GM20431 (cell line): ENCODE data around the gene XPNPEP2.

Source experiments
- in situ Hi-C: fragments of 300-500 bp; cut with MseI, MboI; formaldehyde crosslinking; loops from one replicate; pipeline ENCODE4 v1.15.0; 2020; ENCODE audit warnings: low sequenced_read_pairs; ENCODE audit not compliant: unreplicated experiment

XPNPEP2 gene

DNA sequence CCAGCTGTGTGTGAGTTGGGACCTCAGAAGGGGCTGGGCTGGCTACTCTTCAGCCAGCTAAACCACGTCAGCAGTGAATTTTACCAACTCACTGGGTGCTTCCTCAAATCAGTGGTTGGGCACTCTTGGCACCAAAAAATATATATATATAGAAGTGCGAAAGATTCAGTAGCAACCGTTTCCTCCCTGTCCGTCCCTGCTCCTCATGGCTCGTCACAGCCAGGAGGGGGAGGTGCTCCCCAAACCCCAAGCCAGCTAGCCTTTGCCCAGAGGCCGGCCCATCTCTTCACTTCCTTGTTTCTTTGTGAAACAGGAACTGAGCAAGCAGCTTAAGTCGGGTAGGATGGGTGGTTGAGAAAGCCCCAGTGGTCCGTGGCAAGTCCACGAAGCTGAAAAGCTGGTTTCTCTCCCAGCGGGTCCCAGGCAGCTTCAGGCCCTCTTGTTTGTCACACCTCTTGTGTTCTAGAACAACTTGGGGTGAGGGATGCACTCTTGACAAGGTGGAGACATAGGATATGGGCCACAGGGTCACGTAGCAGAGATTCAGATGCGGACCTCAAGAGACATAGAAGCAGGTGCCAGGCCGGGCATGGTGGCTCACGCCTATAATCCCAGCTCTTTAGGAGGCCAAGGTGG is 34.1 kb downstream of the XPNPEP2 start:
- in situ Hi-C loops, result no loop called here

DNA sequence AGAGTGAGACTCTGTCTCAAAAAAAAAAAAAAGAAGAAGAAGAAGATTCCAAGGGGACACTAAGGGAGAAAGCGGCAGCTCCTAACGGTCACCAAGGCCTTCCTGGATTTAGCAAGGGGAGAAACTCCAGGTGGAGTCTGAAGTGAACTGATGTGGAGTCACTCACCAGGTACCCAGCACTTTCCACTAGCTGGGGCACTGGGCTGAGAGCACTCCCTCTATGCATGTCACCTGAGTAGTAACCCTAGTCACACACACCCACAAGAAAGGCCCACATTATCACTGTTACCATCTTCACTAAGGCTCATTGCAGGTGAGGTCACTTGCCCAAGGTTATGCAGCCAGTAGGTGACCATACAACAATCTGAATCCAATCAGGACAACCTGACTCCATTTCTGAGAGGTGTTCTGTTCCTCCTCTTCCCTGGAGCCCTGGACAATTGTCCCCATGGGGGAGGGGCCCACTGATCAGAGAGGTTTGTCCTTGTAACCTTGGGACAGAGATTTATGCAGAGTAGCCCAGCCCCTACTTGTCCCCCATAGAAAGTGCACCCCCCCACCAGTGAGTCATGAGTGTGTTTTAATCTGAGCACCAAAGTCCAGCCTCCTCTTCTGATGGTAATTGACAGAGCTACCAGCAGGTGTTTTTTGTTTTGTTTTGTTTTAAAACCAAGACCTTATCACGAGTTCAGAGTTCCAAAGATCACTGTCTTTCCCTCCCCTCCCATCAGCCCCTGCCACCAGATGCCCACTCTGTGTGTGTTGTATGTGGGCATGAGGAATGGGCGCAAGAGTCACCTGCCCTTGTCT is 35.1 kb downstream of the XPNPEP2 start:
- in situ Hi-C loops, result no loop called here

DNA sequence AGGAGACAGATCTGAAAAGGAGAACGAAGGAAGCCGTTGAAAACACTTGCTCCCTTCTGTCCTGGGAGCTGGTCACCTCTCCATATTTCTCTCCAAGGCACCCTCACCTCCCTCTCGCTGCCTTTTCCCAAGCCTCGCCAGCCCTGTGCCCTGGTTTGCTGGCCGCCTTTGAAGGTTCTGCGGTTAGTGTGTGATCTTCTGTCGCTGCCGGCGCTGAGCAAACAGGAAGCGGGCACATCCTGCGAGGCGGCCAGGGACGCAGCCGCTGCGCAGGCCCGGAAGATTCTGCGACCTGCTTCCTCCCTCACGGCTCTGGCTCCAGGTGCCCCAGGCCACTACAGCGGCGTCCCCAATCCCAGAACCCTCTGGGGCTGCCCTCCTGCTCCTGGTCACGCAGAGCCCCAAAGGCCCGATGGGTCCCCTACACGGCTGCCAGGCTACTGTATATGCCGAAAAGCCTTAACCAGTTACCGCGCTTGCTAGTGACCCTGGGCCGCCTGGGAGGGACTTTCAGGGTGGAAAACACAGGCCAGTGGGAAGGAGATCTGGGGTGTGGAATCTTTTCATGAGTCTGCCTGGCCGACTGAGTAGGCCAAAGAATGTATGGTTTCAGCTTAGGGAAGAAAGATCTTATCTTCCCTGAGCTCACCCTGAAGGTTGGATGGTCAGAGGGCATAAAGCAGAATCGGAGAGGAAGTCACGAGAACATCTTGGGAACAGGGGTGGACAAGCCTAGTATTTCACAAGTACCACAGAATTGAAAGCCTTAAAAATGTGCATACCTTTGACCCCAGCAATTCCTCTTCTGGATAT is 38.6 kb downstream of the XPNPEP2 start:
- in situ Hi-C loops, result no loop called here

DNA sequence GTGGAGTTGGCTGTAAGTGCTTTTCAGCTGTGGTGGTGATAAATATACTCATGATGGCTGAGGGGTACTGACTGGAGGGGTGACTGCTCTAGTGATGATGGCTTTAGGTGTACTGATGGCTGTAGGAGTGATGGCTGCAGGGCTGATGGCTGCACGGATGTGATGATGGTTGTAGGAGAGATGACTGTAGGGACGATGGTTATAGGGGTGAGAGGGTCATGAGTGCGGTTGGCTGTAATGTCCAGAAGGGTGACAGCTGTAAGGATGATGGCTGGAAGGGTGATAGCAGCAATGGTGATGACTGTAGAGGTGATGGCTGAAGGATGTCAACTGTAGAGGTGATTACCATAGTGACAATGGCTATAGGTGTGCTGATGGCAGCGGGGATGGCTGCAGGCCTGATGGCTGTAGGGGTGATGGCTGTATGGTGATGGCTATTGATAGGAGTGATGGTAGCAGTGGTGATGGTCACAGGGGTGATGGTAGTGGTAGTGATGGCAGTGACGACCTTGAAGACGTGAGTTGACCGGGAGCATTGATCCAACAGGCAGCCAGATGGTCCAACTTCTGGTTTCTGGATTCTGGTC is 40.4 kb downstream of the XPNPEP2 start:
- in situ Hi-C loops, result no loop called here

DNA sequence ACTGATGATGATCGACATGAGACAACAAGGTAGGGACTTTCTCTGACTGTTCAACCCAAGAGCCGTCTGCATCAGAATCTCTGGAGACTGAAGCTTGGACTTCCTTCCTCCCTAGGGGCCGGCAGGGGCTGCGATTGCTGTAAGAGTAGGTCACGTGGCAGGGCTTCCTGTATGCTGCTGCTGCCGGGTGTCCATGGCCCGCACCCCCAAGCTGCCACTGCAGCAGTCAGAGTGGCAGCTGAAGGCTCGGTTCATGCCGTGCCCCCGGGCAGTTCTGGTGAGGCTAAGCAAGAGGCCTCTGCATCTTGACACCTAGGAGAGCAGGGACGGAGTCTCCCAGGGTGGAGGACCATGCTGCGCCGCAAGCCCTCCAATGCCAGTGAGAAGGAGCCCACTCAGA is 41.0 kb downstream of the XPNPEP2 start, which contains the start of gene SASH3:
Gene SASH3 (plus strand): TSS at position 203 of the 400 bp plus-strand sequence. CDS start 149 bp downstream, at position 352.
- in situ Hi-C loops, result no loop called here

DNA sequence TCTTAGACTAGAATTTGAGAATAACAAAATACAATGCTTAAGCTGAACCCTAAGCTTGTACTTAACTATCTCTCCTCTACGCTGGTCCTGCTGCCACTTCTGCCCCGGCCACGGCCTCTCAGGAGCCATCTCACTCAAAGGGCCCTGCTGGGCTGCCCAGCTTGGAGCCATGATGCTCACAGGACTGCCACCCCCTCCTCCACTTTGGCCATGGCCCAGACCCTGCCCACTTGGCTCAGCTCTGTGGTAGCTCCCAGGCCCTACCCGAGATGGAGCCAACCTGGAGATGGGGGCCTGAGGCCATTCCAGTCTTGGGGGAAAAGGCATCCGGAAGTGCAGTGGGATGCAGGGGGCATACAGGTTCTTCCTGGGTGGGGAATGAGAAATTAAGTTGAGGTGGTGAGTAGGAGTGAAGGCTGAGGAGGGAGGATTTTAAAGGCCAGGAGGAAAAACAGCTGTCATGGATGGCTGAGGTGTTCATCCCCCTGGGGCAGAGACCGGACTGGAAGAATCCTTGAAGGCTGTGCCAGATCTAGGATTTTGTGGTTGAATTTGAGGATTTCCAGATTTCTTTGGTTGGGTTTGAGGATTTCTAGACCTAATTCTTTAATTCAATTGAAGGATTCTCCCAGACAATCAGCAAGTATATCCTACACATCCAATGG is 41.8 kb downstream of the XPNPEP2 start:
- in situ Hi-C loops, result no loop called here

DNA sequence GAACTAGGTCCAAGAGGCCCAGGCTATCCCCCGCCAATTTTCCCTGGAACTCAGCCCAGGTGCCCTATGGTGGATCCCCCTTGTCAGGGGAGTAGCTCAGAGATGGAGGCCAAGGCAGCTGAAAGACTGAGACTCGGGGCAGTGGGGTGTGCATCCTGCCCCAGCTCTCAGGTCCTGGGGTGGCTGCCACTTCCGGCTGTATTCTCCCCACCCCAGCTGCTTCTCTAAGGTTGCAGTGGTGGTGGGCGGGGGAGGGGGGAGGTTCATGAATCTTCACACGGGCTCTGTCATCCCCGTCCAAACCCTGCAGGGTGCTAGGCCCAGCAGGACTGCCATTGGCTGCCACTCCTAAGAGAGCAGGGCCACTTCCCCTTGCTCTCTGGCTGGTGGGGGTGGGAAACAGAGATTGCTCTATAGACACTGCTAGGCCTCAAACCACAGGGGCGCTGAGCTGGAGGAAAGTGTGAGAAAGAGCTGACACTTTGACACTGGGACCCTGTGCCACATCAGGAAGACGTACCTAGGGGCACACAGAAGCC is 42.4 kb downstream of the XPNPEP2 start:
- in situ Hi-C loops, result no loop called here

DNA sequence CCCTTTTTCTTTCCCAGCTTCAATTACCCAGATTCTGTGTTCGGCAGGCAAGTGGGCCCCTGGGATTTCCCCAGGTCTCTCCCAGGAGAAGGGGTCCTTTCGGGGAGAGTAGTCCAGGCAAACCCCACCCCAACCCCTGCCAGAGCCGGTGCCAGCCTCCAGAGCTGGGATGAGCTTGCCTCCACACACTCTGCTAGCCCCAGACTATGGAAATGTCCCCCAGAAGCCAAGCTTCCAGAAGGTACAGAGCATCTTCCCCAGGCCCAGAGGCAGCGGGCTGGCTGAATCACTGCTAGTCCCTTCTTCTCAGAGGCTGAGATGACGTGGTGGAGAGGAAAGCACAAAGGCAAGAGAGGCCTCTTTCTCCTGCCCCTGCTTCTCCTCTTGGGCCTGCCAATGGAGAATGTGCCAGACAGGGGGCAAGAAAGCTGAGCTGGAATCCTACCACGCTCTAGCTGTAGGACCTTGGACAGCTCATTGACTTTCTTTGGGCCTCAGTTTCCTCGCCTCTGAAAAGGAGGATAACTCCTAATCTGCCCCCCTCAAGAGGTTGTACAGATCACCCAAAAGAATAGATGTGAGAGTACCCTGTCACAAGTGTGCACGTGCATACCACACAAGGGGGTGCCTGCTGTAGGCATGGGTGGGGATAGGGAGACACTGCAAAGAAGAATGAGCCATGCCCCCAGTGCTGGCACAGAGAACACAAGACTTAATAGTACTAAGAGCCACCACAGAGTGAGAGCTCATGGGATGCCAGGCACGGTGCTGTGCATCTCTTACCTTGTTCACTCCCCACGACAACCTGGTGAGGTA is 43.1 kb downstream of the XPNPEP2 start:
- in situ Hi-C loops, result no loop called here

DNA sequence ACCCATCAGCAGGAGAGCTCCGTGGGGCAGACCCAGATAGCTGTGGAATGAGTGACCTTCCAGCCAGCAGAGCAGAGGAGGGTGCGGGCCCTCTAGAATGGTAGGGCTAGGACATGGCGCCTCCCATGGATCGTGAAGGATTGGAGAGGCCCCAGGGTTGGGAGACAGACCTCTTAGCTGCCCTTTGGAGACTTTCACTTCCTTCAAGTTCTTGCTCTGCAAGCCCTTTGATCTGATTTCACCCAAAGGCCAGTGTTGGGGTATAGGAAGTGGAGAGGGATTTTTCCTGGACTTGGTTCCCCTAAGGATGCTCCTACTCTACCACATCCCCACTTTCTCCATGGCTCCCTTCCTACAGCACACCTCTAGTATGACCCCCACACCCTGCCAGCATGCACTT is 43.9 kb downstream of the XPNPEP2 start:
- in situ Hi-C loops, result no loop called here

DNA sequence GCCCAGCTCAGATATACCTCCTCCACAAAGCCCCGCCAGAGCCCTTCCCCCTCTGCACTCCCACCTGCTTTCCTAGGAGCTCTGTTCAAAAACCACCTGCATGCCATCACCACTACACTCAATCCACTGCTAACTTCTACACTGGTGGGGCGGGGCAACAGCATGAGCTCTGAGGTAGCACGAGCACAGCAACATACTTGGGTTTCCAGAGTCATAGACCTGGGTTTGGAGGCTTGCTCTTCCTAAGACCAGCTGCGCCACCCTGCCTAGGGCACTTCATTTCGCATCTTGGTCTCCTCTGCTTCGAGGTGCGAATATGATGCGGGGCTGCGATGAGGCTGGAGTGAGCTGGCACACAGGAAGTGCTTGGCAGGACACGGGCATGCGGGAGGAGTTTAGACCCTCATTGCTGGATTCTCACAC is 44.5 kb downstream of the XPNPEP2 start:
- in situ Hi-C loops, result no loop called here

DNA sequence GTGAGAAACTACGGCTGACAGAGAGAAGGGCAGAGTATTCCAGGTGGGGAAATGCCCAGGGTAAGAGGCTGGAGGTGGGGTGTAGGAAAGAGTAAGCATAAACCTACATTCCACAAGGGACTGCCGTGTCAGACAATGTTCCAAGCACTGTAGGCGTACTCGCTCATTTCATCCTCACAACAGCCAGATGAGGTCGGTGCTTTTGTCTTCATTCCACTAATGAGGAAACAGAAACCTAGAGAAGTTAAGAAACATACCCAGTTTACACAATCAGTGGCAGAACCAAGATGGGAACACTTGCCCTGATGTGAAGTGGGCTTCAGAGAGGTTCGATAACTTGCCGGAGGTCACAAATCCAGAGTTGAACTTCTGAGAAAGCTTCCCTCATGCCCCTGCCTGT is 45.6 kb downstream of the XPNPEP2 start:
- in situ Hi-C loops, result no loop called here

DNA sequence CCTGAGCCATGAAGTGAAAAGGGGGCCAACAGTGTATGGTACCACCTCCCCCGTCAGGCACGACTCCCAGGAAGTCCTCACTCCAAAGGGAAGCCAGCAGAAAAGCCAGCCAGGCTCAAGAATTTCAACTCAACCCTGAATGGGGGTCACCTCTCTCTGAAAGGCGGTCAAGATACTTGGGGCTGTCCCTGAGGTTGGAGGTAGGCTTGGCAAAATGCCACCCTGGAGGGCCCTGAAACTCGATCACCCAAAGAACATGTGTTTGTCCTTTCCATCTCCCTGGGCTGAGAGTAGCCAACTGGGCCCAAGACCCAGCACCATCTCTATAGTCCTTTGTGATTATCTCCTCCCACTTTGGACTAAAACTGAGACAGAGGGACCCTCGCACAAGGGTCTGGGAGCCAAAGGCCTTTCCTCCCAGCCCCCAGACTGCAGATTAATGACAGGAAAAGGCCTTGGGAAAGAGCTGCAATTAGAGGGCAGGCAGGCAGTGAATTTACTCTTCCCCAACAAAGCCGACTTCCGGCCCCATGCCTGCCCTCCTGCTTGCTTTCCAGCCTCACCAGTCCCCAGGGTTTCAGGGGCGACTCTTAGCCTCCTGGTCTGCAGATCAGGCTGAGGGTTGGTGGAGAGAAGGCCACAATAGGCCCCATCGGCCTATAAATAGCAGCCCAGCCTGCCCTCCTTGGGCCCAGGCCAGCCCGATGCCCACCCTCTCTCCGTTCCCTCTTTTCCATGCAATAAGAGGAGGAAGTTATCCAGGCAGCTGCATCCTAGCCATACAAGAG is 46.6 kb downstream of the XPNPEP2 start:
- in situ Hi-C loops, result no loop called here

DNA sequence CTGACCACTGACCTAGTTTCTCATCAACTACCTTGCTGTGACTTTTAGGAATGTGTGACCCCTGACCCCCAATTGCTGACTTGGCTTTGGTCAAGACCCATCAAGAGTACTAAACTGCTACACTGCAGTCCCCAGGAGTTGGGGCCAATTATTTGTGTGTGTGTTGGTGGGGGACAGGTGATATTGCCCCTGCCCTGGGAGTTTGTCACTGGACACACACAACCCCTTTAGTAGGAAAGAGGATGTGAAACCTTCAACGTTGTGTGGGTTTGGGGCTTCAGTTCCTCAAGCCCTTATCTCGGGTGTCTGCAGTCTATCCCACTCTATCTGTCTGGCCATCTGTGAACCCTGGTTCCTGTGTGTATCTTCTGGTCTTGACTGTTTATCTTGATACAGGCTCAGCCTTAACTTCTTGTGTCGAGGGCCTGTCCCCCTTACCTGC is 47.5 kb downstream of the XPNPEP2 start:
- in situ Hi-C loops, result no loop called here

DNA sequence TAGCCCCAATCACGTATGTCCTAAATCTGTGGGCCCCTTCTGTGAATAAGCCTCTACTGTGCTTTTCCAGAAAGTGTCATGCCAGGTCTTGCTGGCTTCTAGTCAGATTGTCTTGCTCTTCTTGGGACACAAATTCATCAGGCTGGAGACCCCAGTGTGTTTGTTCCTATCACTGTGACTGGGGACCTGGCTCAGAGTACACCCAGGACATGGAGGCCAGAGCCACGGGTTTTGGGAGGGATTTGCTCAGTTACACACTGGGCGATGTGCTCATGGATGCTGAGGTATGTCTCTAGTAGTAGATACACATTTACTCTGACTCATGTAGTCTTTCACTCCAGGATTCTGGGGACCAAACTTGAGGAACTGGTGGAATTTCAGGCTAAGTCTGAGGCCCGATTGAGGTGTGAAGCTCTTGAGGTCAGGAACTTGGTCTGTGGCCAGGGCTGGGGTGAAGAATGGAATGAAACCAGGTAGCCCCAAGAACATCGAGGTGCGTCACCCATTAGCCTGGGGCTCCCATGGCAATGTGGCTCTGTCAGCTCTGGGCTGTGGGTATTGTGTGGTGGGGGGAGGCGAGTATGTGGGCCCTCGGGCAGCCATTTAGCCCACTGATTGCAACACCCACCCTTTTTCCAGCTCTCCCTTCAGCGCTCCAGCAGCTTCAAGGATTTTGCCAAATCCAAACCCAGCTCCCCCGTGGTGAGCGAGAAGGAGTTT is 48.7 kb downstream of the XPNPEP2 start:
- in situ Hi-C loops, result no loop called here

DNA sequence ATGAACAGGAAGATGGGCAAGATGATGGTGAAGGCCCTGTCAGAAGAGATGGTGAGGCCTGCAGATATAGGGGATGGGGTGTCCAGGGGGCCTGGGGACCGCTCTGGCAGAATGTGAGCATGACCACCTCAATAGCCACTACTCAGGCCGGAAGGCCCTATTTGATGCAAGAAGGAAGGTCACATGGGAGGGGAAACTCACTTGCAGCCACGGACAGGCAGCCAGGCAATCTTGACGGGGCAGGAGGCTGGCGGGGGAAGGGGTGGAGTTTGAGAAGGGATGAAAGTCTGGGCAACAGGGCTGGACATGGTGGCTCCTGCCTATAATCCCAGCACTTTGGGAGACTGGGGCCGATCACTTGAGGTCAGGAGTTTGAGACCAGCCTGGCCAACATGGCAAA is 49.7 kb downstream of the XPNPEP2 start:
- in situ Hi-C loops, result no loop called here

DNA sequence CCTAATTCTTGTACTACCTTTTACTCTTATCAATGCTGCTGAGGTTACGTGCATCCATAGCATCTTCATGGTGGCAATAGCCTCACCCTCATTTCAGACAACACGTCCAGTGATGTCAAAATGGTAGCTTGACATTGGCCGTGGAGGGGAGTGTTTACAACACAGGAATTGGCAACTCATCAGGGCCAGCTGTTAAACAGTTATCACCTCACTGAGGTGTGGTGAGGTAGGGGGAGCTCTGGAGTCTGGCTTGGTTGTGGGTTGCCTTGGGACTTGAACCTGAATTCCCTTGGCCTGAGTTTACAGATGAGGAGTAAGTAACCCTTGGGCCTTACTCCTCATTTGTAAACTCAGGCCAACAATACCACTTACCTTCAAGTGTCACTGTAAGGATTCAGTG is 51.4 kb downstream of the XPNPEP2 start:
- in situ Hi-C loops, result no loop called here

DNA sequence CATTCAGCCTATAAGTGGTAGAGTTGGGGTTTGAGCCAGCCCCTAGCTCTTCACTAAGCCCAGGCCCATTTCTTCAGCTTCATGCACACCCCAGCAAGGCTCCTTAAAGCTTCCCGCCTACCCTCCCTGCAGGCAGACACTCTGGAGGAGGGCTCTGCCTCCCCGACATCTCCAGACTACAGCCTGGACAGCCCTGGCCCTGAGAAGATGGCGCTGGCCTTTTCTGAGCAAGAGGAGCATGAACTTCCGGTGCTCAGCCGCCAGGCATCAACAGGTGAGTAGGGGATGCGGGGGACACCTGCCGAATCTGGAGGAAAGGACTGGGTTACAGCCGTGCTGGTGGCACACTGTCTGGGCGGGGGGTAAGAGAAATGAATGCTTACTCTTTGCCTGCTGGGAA is 52.0 kb downstream of the XPNPEP2 start:
- in situ Hi-C loops, result no loop called here
